Adrenal gland (tissue), 12 donors: ENCODE data around the gene RMI2. TPM values are rescaled to one million over a fixed set of nuclear protein-coding genes. Genes with fewer than 3 reads are reported as not detected.

ENCODE experiments used
- DNase-seq, 7 donors: peaks; one replicate each; pipeline ENCODE4 v3.0.0-alpha.2; 2019 to 2020
- H3K27ac ChIP-seq, 5 donors: fragments of 200-600 bp; sonication (generic) in 4 of 5; 1 replicate in 3 of 5; 2 replicates in 2 of 5; pipeline versions ENCODE4 v1.5.1 to v1.8.0; 2016 to 2020; ENCODE audit warnings: mild to moderate bottlenecking in 1 of 5
- H3K27me3 ChIP-seq: fragments of 200-600 bp; 2 replicates; pipeline ENCODE4 v1.8.0; 2021
- H3K36me3 ChIP-seq, 2 donors: fragments of 200-600 bp; replicated peaks in 1 of 2; 1 replicate in 1 of 2; 2 replicates in 1 of 2; pipeline versions ENCODE4 v1.5.1 to v1.8.0; 2018 to 2022
- H3K4me1 ChIP-seq, 2 donors: fragments of 200-600 bp; replicated peaks in 1 of 2; 1 replicate in 1 of 2; 2 replicates in 1 of 2; pipeline versions ENCODE4 v1.5.1 to v1.8.0; 2018 to 2021
- H3K4me3 ChIP-seq, 4 donors: fragments of 200-600 bp; sonication (generic) in 3 of 4; one replicate each; pipeline ENCODE4 v1.5.1; 2016 to 2018
- H3K9me3 ChIP-seq, 3 donors: fragments of 200-600 bp; sonication (generic) in 1 of 3; replicated peaks in 1 of 3; 1 replicate in 2 of 3; 2 replicates in 1 of 3; pipeline versions ENCODE4 v1.5.1 to v1.8.0; 2016 to 2021
- POLR2A ChIP-seq, 2 donors: fragments of 450-650 bp; IDR thresholded peaks; one replicate each; pipeline ENCODE4 v1.6.1; 2017; ENCODE audit warnings: antibody characterized with exemption in 2 of 2, mild to moderate bottlenecking in 2 of 2, moderate library complexity in 1 of 2
- WGBS, 4 donors: extraction: QIAGEN DNeasy Blood & Tissue Kit in 2 of 4; methylation state at CpG; one replicate each; pipeline versions ENCODE4 v1.1.5 to v1.1.7; 2013 to 2017; 5-methylcytosine and 5-hydroxymethylcytosine counted together
- intact Hi-C, 2 donors: fragments of 100-400 bp; cut with DNase I; formaldehyde crosslinking; loops; one replicate each; pipeline versions ENCODE4 v1.14.1 to v1.15.0; 2022 to 2023
- polyA plus RNA-seq, 3 donors: library from polyadenylated mRNA; stranded (reverse); fragments of 200-250 nt in 2 of 3; fragments of 350-450 nt in 1 of 3; fragmentation: Illumina TruSeq in 1 of 3; extraction: RNeasy Lipid Tissue Mini Kit (QIAGEN cat#74804) in 1 of 3; gene quantifications; one replicate each; pipeline ENCODE4 v1.2.3, GENCODE V29; 2013 to 2014
- total RNA-seq, 9 donors: library from RNA; depleted of rRNA in 4 of 9; stranded (reverse); fragments of >200 nt in 4 of 9; fragments of 120-200 nt in 1 of 9; fragmentation: NEBNext Ultra II Directional in 1 of 9; extraction: Animal tissue kit (Norgen Biotek cat#: 25700) in 1 of 9; gene quantifications; one replicate each; pipeline versions ENCODE4 v1.1.0 to v1.2.4, GENCODE V29; 2013 to 2023
- TF ChIP-seq, protein P1 (sequence below), 6 experiments: fragments of 450-650 bp in 4 of 6; fragments of 200-600 bp in 2 of 6; sonication (generic) in 1 of 6; IDR thresholded peaks; 1 replicate in 5 of 6; 2 replicates in 1 of 6; pipeline versions ENCODE4 v1.5.1 to v1.8.0; 2016 to 2021; ENCODE audit warnings: antibody characterized with exemption in 6 of 6, mild to moderate bottlenecking in 2 of 6, moderate library complexity in 1 of 6
- donor health status: healthy with polysubstance abuse.
- donor health status: Bipolar disorder and iron deficiency.
- donor health status: DM: yes; HTN: yes; CAD: no.
- donor health status: DM: no; HTN: no; CAD: no.
- donor health status: DM: no; HTN: no; CAD: no.
- donor health status: DM: yes; HTN: yes; CAD: no.

Gene RMI2
- total and polyA plus RNA-seq, 12 donors: 0.56 to 21.1 (median 1.2) TPM; not detected in 2

GRCh38 chr16:11395008-11395948 is 50.0 kb downstream of the RMI2 start:
- no peaks in the 10 kb centered on the region for H3K36me3 ChIP-seq
- WGBS, 4 donors: 62 to 71% (median 68%) methylated on average over 19 to 22 of the region's 22 CpGs
- TF ChIP-seq, protein P1, sequence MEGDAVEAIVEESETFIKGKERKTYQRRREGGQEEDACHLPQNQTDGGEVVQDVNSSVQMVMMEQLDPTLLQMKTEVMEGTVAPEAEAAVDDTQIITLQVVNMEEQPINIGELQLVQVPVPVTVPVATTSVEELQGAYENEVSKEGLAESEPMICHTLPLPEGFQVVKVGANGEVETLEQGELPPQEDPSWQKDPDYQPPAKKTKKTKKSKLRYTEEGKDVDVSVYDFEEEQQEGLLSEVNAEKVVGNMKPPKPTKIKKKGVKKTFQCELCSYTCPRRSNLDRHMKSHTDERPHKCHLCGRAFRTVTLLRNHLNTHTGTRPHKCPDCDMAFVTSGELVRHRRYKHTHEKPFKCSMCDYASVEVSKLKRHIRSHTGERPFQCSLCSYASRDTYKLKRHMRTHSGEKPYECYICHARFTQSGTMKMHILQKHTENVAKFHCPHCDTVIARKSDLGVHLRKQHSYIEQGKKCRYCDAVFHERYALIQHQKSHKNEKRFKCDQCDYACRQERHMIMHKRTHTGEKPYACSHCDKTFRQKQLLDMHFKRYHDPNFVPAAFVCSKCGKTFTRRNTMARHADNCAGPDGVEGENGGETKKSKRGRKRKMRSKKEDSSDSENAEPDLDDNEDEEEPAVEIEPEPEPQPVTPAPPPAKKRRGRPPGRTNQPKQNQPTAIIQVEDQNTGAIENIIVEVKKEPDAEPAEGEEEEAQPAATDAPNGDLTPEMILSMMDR (IDR thresholded peaks at IDR 0.05): no peak
- TF ChIP-seq POLR2A (IDR thresholded peaks at IDR 0.05): no peak
- no peaks in the 10 kb centered on the region for H3K4me1 ChIP-seq
- H3K27ac ChIP-seq: no peak overlapping the region
- H3K27me3 ChIP-seq: no peaks in the 10 kb centered on the region
- no peak for DNase-seq
- H3K9me3 ChIP-seq: no peaks in the 10 kb centered on the region
- H3K4me3 ChIP-seq: no peak overlapping the region
- intact Hi-C loops: loop anchor here (5.0 to 10.0 kb wide), 5 partner anchors 247 to 417 kb away; no protein-coding TSS in a partner anchor

GRCh38 chr16:11395949-11396240 is 50.6 kb downstream of the RMI2 start:
- no peaks in the 10 kb centered on the region for H3K9me3 ChIP-seq
- no peaks in the 10 kb centered on the region for H3K36me3 ChIP-seq
- no peak for TF ChIP-seq POLR2A (IDR thresholded peaks at IDR 0.05)
- TF ChIP-seq, protein P1 (IDR thresholded peaks at IDR 0.05): no peak
- no peak overlapping the region for H3K27ac ChIP-seq
- H3K27me3 ChIP-seq: no peaks in the 10 kb centered on the region
- H3K4me3 ChIP-seq: no peak overlapping the region
- intact Hi-C loops: loop anchor here (5.0 to 10.0 kb wide), 5 partner anchors 246 to 416 kb away; no protein-coding TSS in a partner anchor
- WGBS, 4 donors: 0 to 19% (median 9%) methylated on average over 2 to 3 of the region's 3 CpGs
- H3K4me1 ChIP-seq: no peaks in the 10 kb centered on the region
- no peak for DNase-seq

DNA sequence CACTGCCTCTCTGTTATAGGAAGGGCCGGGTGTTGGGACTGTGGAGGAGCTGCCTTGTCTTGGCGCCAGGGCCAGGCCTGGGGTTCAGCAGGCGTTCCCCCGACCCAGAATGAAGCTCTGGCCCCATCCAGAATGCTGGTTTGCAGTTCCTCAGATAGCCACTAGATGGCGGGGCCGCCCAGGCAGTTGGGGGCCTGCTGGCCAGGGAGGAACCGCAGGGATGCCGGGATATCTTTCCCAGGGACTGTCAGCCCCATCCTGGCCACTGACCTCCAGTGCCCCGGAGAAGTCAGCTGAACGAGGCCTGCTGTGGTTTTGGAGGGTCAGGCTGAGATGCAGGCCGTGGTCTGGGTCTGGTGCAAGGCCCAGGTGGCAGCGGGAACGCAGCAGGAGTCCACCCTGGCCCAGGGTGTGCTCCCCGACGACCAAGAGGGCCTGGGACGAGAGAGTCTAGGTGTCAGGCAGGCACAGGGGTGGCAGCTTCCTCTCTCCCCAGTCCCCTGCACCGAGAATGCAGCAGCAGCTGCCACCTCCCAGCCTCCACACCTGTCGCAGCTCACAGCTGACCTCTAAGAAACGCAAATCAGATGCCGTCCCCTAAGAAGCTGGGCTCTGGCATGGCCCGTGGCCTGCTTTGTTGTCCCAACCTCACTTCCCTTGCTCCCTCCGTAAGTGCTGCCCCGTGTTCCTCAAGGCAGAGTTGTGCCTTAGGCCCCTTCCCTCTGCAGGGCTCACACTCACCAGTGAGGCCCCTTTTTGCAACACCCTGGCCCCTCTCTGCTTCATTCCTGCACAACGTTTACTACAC is 51.2 kb downstream of the RMI2 start:
- Histone ChIP-seq H3K27me3 (no peaks in the 10 kb centered on the region), H3K36me3 (no peaks in the 10 kb centered on the region), H3K9me3 (no peaks in the 10 kb centered on the region), H3K4me3 (no peak overlapping the region), H3K4me1 (peaks cover 0 to 2% of the 10 kb centered on the region in 2 donors), H3K27ac (no peak overlapping the region)
- DNase-seq: peak; percentile 77 to 88 (median 82)
- intact Hi-C loops: loop anchor here (5.0 to 10.0 kb wide), 5 partner anchors 246 to 416 kb away; no protein-coding TSS in a partner anchor
- 41 to 45% (median 43%) methylated on average over 12 to 24 of the region's 24 CpGs for WGBS, 4 donors
- TF ChIP-seq, protein P1 (IDR thresholded peaks at IDR 0.05): peak; percentile 95 to 99 (median 98)
- TF ChIP-seq POLR2A (IDR thresholded peaks at IDR 0.05): no peak

DNA sequence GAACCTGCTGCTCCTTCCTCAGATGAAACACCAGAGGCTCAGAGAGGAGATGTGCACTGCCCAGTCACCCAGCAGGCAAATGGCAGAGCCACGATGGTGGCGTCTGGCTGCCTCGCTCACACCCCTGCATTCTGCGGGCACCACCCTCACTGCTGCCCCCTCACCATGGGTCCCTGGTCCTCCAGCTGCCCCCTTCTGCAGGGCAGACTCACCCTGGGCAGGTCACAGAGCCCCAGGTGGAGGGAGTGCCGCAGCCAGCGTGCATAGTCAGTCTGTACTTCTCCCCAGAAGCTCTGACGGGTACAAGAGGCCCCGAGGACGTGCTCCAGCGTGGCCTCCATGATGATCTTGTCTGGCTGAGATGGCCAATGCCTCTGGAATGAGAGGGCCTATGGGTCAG is 52.9 kb downstream of the RMI2 start:
- DNase-seq: no peak
- Histone ChIP-seq H3K9me3 (no peaks in the 10 kb centered on the region), H3K4me3 (no peak overlapping the region), H3K27ac (no peak overlapping the region), H3K36me3 (no peaks in the 10 kb centered on the region), H3K27me3 (no peaks in the 10 kb centered on the region), H3K4me1 (peaks cover 6 to 10% of the 10 kb centered on the region in 2 donors)
- intact Hi-C loops: loop anchor here (5.0 to 10.0 kb wide), 5 partner anchors 244 to 414 kb away; no protein-coding TSS in a partner anchor
- WGBS, 4 donors: 92 to 96% (median 94%) methylated on average over 2 to 10 of the region's 10 CpGs
- TF ChIP-seq, protein P1 (IDR thresholded peaks at IDR 0.05): no peak
- TF ChIP-seq POLR2A (IDR thresholded peaks at IDR 0.05): no peak
